HepG2 (cell line): ENCODE data around the gene PAPPA2. TPM values are rescaled to one million over a fixed set of nuclear protein-coding genes. Genes with fewer than 3 reads are reported as not detected.

Experiments
- ATAC-seq: fragments of 200-7000 bp; cut with Tn5 transposase; 3 replicates; pipeline ENCODE4 v1.9.1; 2020; ENCODE audit warnings: mild to moderate bottlenecking, moderate library complexity
- BruUV-seq: library from RNA; stranded (reverse); fragments of 400-500 nt; replicated peaks from 2 replicates; lab custom pipeline; 2021; lab: Mats Ljungman, UMichigan
- CTCF ChIA-PET: fragments of 300-600 bp; formaldehyde crosslinking; extraction: SDS; loops from one replicate; lab custom pipeline; 2021; ENCODE audit warnings: low total read pairs, inconsistent platforms, low intra/inter-chr PET ratio; lab: Yijun Ruan, JAX
- POLR2A ChIA-PET: fragments of 350-600 bp; sonication (Branson Sonifier 250); formaldehyde crosslinking; loops from one replicate; lab custom pipeline; 2020; ENCODE audit warnings: antibody characterized with exemption, inconsistent platforms; lab: Yijun Ruan, JAX
- DNase-seq: peaks from one replicate; pipeline ENCODE4 v3.0.0-alpha.2; 2015; ENCODE audit warnings: low spot score
- FAIRE-seq: peaks from 3 replicates; lab custom pipeline; 2011; peaks lifted over from hg19 to GRCh38; lab: Jason Lieb, UNC
- H2AFZ ChIP-seq: one replicate; pipeline ENCODE4 v1.6.1; 2011; ENCODE audit warnings: low read length, inconsistent platforms
- H3K27ac ChIP-seq: fragments of 300-600 bp; 3 replicates; pipeline ENCODE4 v1.8.0; 2011; ENCODE audit warnings: mixed run types, mild to moderate bottlenecking, mixed read lengths, low read length, inconsistent platforms; ENCODE audit not compliant: insufficient read depth; ENCODE audit errors: extremely low read length
- H3K27me3 ChIP-seq, 2 experiments: fragments of 200-600 bp in 1 of 2; 2 replicates in 1 of 2; 3 replicates in 1 of 2; pipeline versions ENCODE4 v1.6.0 to v1.8.0; 2011; ENCODE audit warnings: low read length in 2 of 2, mild to moderate bottlenecking in 2 of 2, moderate library complexity in 2 of 2, inconsistent platforms in 1 of 2; ENCODE audit not compliant: insufficient read depth in 2 of 2, control insufficient read depth in 1 of 2
- H3K36me3 ChIP-seq, 2 experiments: fragments of 200-600 bp in 1 of 2; replicated peaks in 1 of 2; 2 replicates in 1 of 2; 3 replicates in 1 of 2; pipeline versions ENCODE4 v1.5.1 to v1.8.0; 2011; ENCODE audit warnings: low read length in 2 of 2, inconsistent platforms in 1 of 2; ENCODE audit not compliant: insufficient read depth in 2 of 2, control insufficient read depth in 1 of 2
- H3K4me1 ChIP-seq: 2 replicates; pipeline ENCODE4 v1.5.1; 2012; ENCODE audit warnings: low read length, inconsistent platforms; ENCODE audit not compliant: insufficient read depth
- H3K4me2 ChIP-seq: 2 replicates; pipeline ENCODE4 v1.6.0; 2011; ENCODE audit warnings: low read depth, low read length, inconsistent platforms
- H3K4me3 ChIP-seq, 3 experiments: fragments of 200-600 bp in 1 of 3; sonication (generic), shearing (Covaris generic) in 1 of 3; replicated peaks in 1 of 3; 2 replicates each; pipeline ENCODE4 v1.5.1; 2011 to 2016; ENCODE audit warnings: low read length in 3 of 3, inconsistent platforms in 2 of 3, low read depth in 2 of 3, mild to moderate bottlenecking in 2 of 3, control low read depth in 1 of 3, mixed read lengths in 1 of 3; ENCODE audit not compliant: insufficient read depth in 1 of 3
- H3K79me2 ChIP-seq: one replicate; pipeline ENCODE4 v1.6.1; 2011; ENCODE audit warnings: low read length, inconsistent platforms; ENCODE audit not compliant: insufficient read depth
- H3K9ac ChIP-seq: 2 replicates; pipeline ENCODE4 v1.6.0; 2011; ENCODE audit warnings: mild to moderate bottlenecking, low read depth, low read length, inconsistent platforms; ENCODE audit not compliant: insufficient read depth
- H3K9me3 ChIP-seq: 2 replicates; pipeline ENCODE4 v1.5.1; 2012; ENCODE audit warnings: mild to moderate bottlenecking, low read length
- H4K20me1 ChIP-seq: 2 replicates; pipeline ENCODE4 v1.6.0; 2011; ENCODE audit warnings: inconsistent platforms, mild to moderate bottlenecking, low read length, moderate library complexity; ENCODE audit not compliant: insufficient read depth
- CHCHD3 ChIP-seq: sonication (generic); formaldehyde crosslinking; IDR thresholded peaks from 2 replicates; pipeline ENCODE4 v1.8.0; 2022; ENCODE audit warnings: mild to moderate bottlenecking, missing genetic modification reagents, moderate library complexity
- CSRNP1 ChIP-seq: sonication (generic); formaldehyde crosslinking; IDR thresholded peaks from 2 replicates; pipeline ENCODE4 v1.8.1; 2023; ENCODE audit warnings: mild to moderate bottlenecking, missing genetic modification reagents
- FIP1L1 ChIP-seq: fragments of 200-400 bp; formaldehyde crosslinking; IDR thresholded peaks from 2 replicates; pipeline ENCODE4 v1.6.1; 2018; ENCODE audit warnings: low read depth, mild to moderate bottlenecking, low read length, moderate library complexity, borderline replicate concordance; ENCODE audit not compliant: insufficient read depth
- GATA4 ChIP-seq: sonication (generic); IDR thresholded peaks from 2 replicates; pipeline ENCODE4 v1.6.1; 2016; ENCODE audit warnings: antibody characterized with exemption, low read depth, borderline replicate concordance
- IKZF4 ChIP-seq: sonication (generic); formaldehyde crosslinking; IDR thresholded peaks from 2 replicates; pipeline ENCODE4 v1.5.1; 2020; ENCODE audit warnings: borderline replicate concordance, mild to moderate bottlenecking, low read depth, missing genetic modification reagents; ENCODE audit errors: not compliant biosample characterization
- IRF2 ChIP-seq: IDR thresholded peaks from 2 replicates; pipeline ENCODE4 v1.6.1; 2018; ENCODE audit warnings: missing genetic modification reagents, missing compliant biosample characterization
- ISX ChIP-seq: sonication (generic); formaldehyde crosslinking; conservative IDR thresholded peaks from 2 replicates; pipeline ENCODE4 v1.5.0; 2020; ENCODE audit warnings: missing genetic modification reagents
- MED8 ChIP-seq: sonication (generic); formaldehyde crosslinking; IDR thresholded peaks from 2 replicates; pipeline ENCODE4 v1.8.1; 2023; ENCODE audit warnings: mild to moderate bottlenecking, missing genetic modification reagents; ENCODE audit not compliant: insufficient replicate concordance
- NCOA2 ChIP-seq: sonication (generic); formaldehyde crosslinking; IDR thresholded peaks from 2 replicates; pipeline ENCODE4 v1.8.0; 2022; ENCODE audit warnings: inconsistent platforms
- RBM39 ChIP-seq: fragments of 200-400 bp; formaldehyde crosslinking; IDR thresholded peaks from one replicate; pipeline ENCODE4 v1.6.1; 2018; ENCODE audit warnings: antibody characterized with exemption, mild to moderate bottlenecking, low read depth, low read length; ENCODE audit not compliant: poor library complexity, severe bottlenecking
- REL ChIP-seq: sonication (generic); formaldehyde crosslinking; conservative IDR thresholded peaks from 2 replicates; pipeline ENCODE4 v1.8.0; 2022; ENCODE audit warnings: mild to moderate bottlenecking, missing genetic modification reagents, moderate library complexity
- REPIN1 ChIP-seq: sonication (generic); formaldehyde crosslinking; IDR thresholded peaks from 2 replicates; pipeline ENCODE4 v1.8.0; 2022; ENCODE audit warnings: missing genetic modification reagents, low read depth, mild to moderate bottlenecking, borderline replicate concordance
- RNF219 ChIP-seq: sonication (generic); formaldehyde crosslinking; IDR thresholded peaks from 2 replicates; pipeline ENCODE4 v1.5.0; 2020; ENCODE audit warnings: mild to moderate bottlenecking, missing genetic modification reagents
- YEATS4 ChIP-seq: sonication (generic); formaldehyde crosslinking; IDR thresholded peaks from 2 replicates; pipeline ENCODE4 v1.4.0; 2020; ENCODE audit warnings: missing genetic modification reagents, borderline replicate concordance
- ZNF432 ChIP-seq: sonication (generic); formaldehyde crosslinking; IDR thresholded peaks from 2 replicates; pipeline ENCODE4 v1.5.0; 2020; ENCODE audit warnings: missing genetic modification reagents, mild to moderate bottlenecking, borderline replicate concordance
- ZNF800 ChIP-seq: sonication (generic); formaldehyde crosslinking; IDR thresholded peaks from 2 replicates; pipeline ENCODE4 v1.4.0; 2020; ENCODE audit warnings: missing genetic modification reagents
- WGBS: methylation state at CpG from one replicate; pipeline ENCODE4 v1.1.6; 2017; ENCODE audit warnings: low lambda C conversion rate; 5-methylcytosine and 5-hydroxymethylcytosine counted together
- in situ Hi-C: cut with HindIII; loops from 2 replicates; pipeline ENCODE4 v1.10.0; 2017; ENCODE audit warnings: low pct_unique_long_range_greater_than_20kb; ENCODE audit not compliant: extremely low pct_ligation_motif_present
- intact Hi-C: fragments of 100-400 bp; cut with micrococcal nuclease; formaldehyde crosslinking; loops from one replicate; pipeline ENCODE4 v1.10.0; 2022; ENCODE audit not compliant: unreplicated experiment
- polyA plus RNA-seq, 8 experiments: library from polyadenylated mRNA; depleted of rRNA in 3 of 8; stranded (reverse) in 7 of 8; unstranded in 1 of 8; fragments of >200 nt; fragmentation: Illumina TruSeq in 4 of 8; extraction: Trizol in 4 of 8; gene quantifications; 2 replicates each; pipeline versions ENCODE4 v1.2.1 to v1.2.3, GENCODE V29; 2011 to 2016; ENCODE audit warnings: low read depth in 4 of 8, missing spikeins in 1 of 8, mixed read lengths in 1 of 8; ENCODE audit not compliant: insufficient read depth in 1 of 8
- total RNA-seq, 5 experiments: library from RNA; depleted of rRNA; stranded (reverse); fragments of >200 nt; fragmentation: Illumina TruSeq; extraction: Trizol; gene quantifications; 2 replicates each; pipeline ENCODE4 v1.2.3, GENCODE V29; 2016; ENCODE audit warnings: low read depth in 1 of 5
- TF ChIP-seq, protein P1 (sequence below): sonication (generic); formaldehyde crosslinking; IDR thresholded peaks from 2 replicates; pipeline ENCODE4 v1.4.0; 2020; ENCODE audit warnings: mild to moderate bottlenecking, missing genetic modification reagents

Gene PAPPA2
- total and polyA plus RNA-seq, 2 of the 13 experiments (the other 11 are each of a cell fraction or from before 2014, with no cell fraction given): 0.01 TPM; not detected in 1

DNA sequence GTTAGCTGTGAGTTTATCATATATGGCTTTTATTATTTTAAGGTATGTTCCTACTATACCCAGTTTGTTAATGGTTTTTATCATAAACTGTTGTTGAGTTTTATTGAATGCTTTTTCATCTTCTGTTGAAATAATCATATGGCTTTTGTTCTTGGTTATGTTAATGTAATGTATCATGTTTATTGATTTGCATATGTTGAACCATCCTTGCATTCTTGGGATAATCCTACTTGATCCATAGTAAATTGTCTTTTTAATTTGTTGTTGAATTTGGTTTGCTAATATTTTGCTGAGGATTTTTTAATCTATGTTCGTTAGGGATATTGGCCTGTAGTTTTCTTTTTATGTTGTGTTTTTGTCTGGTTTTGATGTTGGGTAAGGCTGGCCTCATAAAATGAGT lies 185.6 kb downstream of the PAPPA2 start:
- Histone ChIP-seq H3K9ac (no peak overlapping the region), H3K79me2 (no peaks in the 10 kb centered on the region), H3K27ac (no peak overlapping the region), H3K9me3 (peaks cover 17% of the 10 kb centered on the region), H3K36me3 (no peaks in the 10 kb centered on the region), H4K20me1 (no peaks in the 10 kb centered on the region), H3K4me1 (no peaks in the 10 kb centered on the region), H3K27me3 (no peaks in the 10 kb centered on the region), H3K4me3 (no peak overlapping the region), H2AFZ (no peak overlapping the region), H3K4me2 (no peak overlapping the region)
- WGBS: 0% methylated on average over 1 of the region's 1 CpG
- intact Hi-C loops: no loop called here
- ChIA-PET CTCF (no interaction called here), POLR2A (no interaction called here)
- in situ Hi-C loops: no loop called here
- no peak for ATAC-seq
- DNase-seq: no peak
- FAIRE-seq: no peak
- BruUV-seq: no TSS peak
- TF ChIP-seq YEATS4 (CRISPR knock-in tag) (no peak), FIP1L1 (no peak), NCOA2 (no peak), IRF2 (CRISPR knock-in tag) (no peak), MED8 (CRISPR knock-in tag) (no peak), IKZF4 (CRISPR knock-in tag) (no peak), CSRNP1 (CRISPR knock-in tag) (no peak), REPIN1 (CRISPR knock-in tag) (no peak), CHCHD3 (no peak), ZNF800 (no peak), GATA4 (no peak), ZNF432 (CRISPR knock-in tag) (no peak), ISX (CRISPR knock-in tag) (no peak), REL (CRISPR knock-in tag) (no peak), RBM39 (no peak), RNF219 (no peak)
- TF ChIP-seq, protein P1, sequence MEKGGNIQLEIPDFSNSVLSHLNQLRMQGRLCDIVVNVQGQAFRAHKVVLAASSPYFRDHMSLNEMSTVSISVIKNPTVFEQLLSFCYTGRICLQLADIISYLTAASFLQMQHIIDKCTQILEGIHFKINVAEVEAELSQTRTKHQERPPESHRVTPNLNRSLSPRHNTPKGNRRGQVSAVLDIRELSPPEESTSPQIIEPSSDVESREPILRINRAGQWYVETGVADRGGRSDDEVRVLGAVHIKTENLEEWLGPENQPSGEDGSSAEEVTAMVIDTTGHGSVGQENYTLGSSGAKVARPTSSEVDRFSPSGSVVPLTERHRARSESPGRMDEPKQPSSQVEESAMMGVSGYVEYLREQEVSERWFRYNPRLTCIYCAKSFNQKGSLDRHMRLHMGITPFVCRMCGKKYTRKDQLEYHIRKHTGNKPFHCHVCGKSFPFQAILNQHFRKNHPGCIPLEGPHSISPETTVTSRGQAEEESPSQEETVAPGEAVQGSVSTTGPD (CRISPR knock-in tag): no peak
